HCEC 1CT (cell line): ENCODE data around the gene MRPL55.

Source experiments
- DNase-seq: peaks from one replicate; pipeline ENCODE4 v3.0.0-alpha.2; 2017

Gene MRPL55

GRCh38 chr1:228066416-228066815 lies 42.7 kb downstream of the MRPL55 start:
- DNase-seq, result no peak

GRCh38 chr1:228065543-228066347 lies 43.4 kb downstream of the MRPL55 start:
- no peak for DNase-seq

GRCh38 chr1:228064741-228065542 lies 44.2 kb downstream of the MRPL55 start:
- DNase-seq, result no peak

- DNase-seq, result no peak
Measured at GRCh38 chr1:228064296-228064695, 44.8 kb downstream of the MRPL55 start.

- DNase-seq, result no peak
Measured at GRCh38 chr1:228063251-228064191, 45.6 kb downstream of the MRPL55 start.

GRCh38 chr1:228062812-228063211 lies 46.3 kb downstream of the MRPL55 start:
- no peak for DNase-seq

- no peak for DNase-seq
Measured at GRCh38 chr1:228062085-228062791, 46.9 kb downstream of the MRPL55 start.

GRCh38 chr1:228061411-228062084 lies 47.6 kb downstream of the MRPL55 start:
- DNase-seq, result no peak

GRCh38 chr1:228060458-228061190 lies 48.5 kb downstream of the MRPL55 start:
- no peak for DNase-seq

GRCh38 chr1:228059634-228060457 lies 49.3 kb downstream of the MRPL55 start:
- DNase-seq, result no peak

GRCh38 chr1:228058949-228059633 lies 50.0 kb downstream of the MRPL55 start:
- DNase-seq, result no peak

- DNase-seq, result no peak
Measured at GRCh38 chr1:228058172-228058948, 50.7 kb downstream of the MRPL55 start.
